ENCODE data around the gene STEAP4. TPM values are rescaled to one million over a fixed set of nuclear protein-coding genes. Genes with fewer than 3 reads are reported as not detected.

The STEAP4 gene
- total RNA-seq, 1 experiment from 2014 or later: not detected

GRCh38 chr7:88312061-88312663, 5.5 kb upstream of the STEAP4 start:
- Histone ChIP-seq H4K91ac (ENCODE audit: insufficient read length, low read depth, low read length) (no peak overlapping the region), H3K56ac (ENCODE audit: insufficient read length, low read depth, low read length) (no peak overlapping the region), H3K4ac (ENCODE audit: low read depth, low read length) (no peak overlapping the region), H2BK5ac (ENCODE audit: insufficient read length, low read length) (no peak overlapping the region), H2BK12ac (ENCODE audit: insufficient read length, low read depth, low read length) (no peak overlapping the region), H3K9me3 (ENCODE audit: control insufficient read depth, low read depth, low read length) (no peaks in the 10 kb centered on the region), H3K27me3 (ENCODE audit: insufficient read depth, low read length) (no peaks in the 10 kb centered on the region; the same call in 1 of the 2 replicates), H2BK20ac (ENCODE audit: low read depth, low read length, poor library complexity, severe bottlenecking) (no peak overlapping the region), H3K9ac (ENCODE audit: extremely low read depth, insufficient read length, low read length) (no peak overlapping the region), H3K79me1 (ENCODE audit: insufficient read depth, low read depth, low read length, poor library complexity, severe bottlenecking) (no peaks in the 10 kb centered on the region), H3K4me1 (ENCODE audit: insufficient read depth, low read length) (no peaks in the 10 kb centered on the region), H2BK15ac (ENCODE audit: low read depth, low read length) (no peak overlapping the region), H4K5ac (ENCODE audit: insufficient read length, low read depth, low read length) (no peak overlapping the region), H2AK5ac (ENCODE audit: insufficient read length, low read length) (no peak overlapping the region), H4K8ac (replicated peaks; ENCODE audit: insufficient read length, low read depth, low read length) (no peak overlapping the region), H3T11ph (ENCODE audit: low read length) (no peak overlapping the region), H2BK120ac (ENCODE audit: low read depth, low read length, poor library complexity, severe bottlenecking) (no peak overlapping the region), H3K23me2 (ENCODE audit: insufficient read length, low read depth, low read length, poor library complexity, severe bottlenecking) (no peaks in the 10 kb centered on the region), H4K20me1 (ENCODE audit: control insufficient read depth, insufficient read depth, insufficient read length) (no peaks in the 10 kb centered on the region), H3K23ac (ENCODE audit: insufficient read length, low read depth, low read length) (no peak overlapping the region), H3K79me2 (ENCODE audit: insufficient read depth, low read length) (no peaks in the 10 kb centered on the region), H3K4me2 (ENCODE audit: insufficient read depth, insufficient read length, low read length) (no peak overlapping the region), H3K18ac (ENCODE audit: insufficient read length, low read depth, low read length) (no peak overlapping the region), H3K27ac (ENCODE audit: insufficient read length, low read depth, low read length) (no peak overlapping the region), H2AFZ (ENCODE audit: low read length) (no peak overlapping the region), H3K14ac (ENCODE audit: insufficient read depth, low read length) (no peak overlapping the region)
- no peak overlapping the region for H3K4me3 Mint-ChIP-seq
- peaks cover under 1 to 6% of the 10 kb centered on the region in 2 experiments; a peak in 2 of 4 replicates for H3K4me1 Mint-ChIP-seq
- no peaks in the 10 kb centered on the region for H3K9me3 Mint-ChIP-seq
- no peak for DNase-seq
- peaks cover 7% of the 10 kb centered on the region for H3K27me3 Mint-ChIP-seq (ENCODE audit: low read depth)
- TF ChIP-seq, protein P1, sequence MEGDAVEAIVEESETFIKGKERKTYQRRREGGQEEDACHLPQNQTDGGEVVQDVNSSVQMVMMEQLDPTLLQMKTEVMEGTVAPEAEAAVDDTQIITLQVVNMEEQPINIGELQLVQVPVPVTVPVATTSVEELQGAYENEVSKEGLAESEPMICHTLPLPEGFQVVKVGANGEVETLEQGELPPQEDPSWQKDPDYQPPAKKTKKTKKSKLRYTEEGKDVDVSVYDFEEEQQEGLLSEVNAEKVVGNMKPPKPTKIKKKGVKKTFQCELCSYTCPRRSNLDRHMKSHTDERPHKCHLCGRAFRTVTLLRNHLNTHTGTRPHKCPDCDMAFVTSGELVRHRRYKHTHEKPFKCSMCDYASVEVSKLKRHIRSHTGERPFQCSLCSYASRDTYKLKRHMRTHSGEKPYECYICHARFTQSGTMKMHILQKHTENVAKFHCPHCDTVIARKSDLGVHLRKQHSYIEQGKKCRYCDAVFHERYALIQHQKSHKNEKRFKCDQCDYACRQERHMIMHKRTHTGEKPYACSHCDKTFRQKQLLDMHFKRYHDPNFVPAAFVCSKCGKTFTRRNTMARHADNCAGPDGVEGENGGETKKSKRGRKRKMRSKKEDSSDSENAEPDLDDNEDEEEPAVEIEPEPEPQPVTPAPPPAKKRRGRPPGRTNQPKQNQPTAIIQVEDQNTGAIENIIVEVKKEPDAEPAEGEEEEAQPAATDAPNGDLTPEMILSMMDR (conservative IDR thresholded peaks at IDR 0.05): no peak
- H3K27ac Mint-ChIP-seq: no peak overlapping the region
- H3K36me3 Mint-ChIP-seq (ENCODE audit: insufficient read depth in 1 of 3, low read depth in 3 of 3): no peaks in the 10 kb centered on the region
- no CpG with 5 or more reads among the region's 3 CpGs for WGBS (ENCODE audit: extremely low coverage, insufficient read length, low lambda C conversion rate)
